ENCODE measurements around the gene SOX6.

SOX6 gene

GRCh38 chr11:16099343-16099900, 256.9 kb downstream of the SOX6 start:
- TF ChIP-seq JUND (IDR thresholded peaks at IDR 0.05; ENCODE audit: low read depth) = no peak
- no peak for DNase-seq (ENCODE audit: low read depth in 1 of 2, low spot score in 1 of 2)
- in situ Hi-C loops (cut with HindIII; ENCODE audit: low pct_unique_long_range_greater_than_20kb, low sequenced_read_pairs) = no loop called here

GRCh38 chr11:16098526-16099205, 257.7 kb downstream of the SOX6 start:
- in situ Hi-C loops (cut with HindIII; ENCODE audit: low pct_unique_long_range_greater_than_20kb, low sequenced_read_pairs) = no loop called here
- TF ChIP-seq JUND (IDR thresholded peaks at IDR 0.05; ENCODE audit: low read depth) = no peak
- DNase-seq (ENCODE audit: low read depth in 1 of 2, low spot score in 1 of 2) = no peak

GRCh38 chr11:16097543-16097942, 258.8 kb downstream of the SOX6 start:
- DNase-seq (ENCODE audit: low read depth in 1 of 2, low spot score in 1 of 2) = no peak
- no peak for TF ChIP-seq JUND (IDR thresholded peaks at IDR 0.05; ENCODE audit: low read depth)
- in situ Hi-C loops (cut with HindIII; ENCODE audit: low pct_unique_long_range_greater_than_20kb, low sequenced_read_pairs) = no loop called here

GRCh38 chr11:16096336-16096735, 260.0 kb downstream of the SOX6 start:
- no peak for DNase-seq (ENCODE audit: low read depth in 1 of 2, low spot score in 1 of 2)
- in situ Hi-C loops (cut with HindIII; ENCODE audit: low pct_unique_long_range_greater_than_20kb, low sequenced_read_pairs) = no loop called here
- TF ChIP-seq JUND (IDR thresholded peaks at IDR 0.05; ENCODE audit: low read depth) = no peak

- no peak for TF ChIP-seq JUND (IDR thresholded peaks at IDR 0.05; ENCODE audit: low read depth)
- in situ Hi-C loops (cut with HindIII; ENCODE audit: low pct_unique_long_range_greater_than_20kb, low sequenced_read_pairs) = no loop called here
- no peak for DNase-seq (ENCODE audit: low read depth in 1 of 2, low spot score in 1 of 2)
Observed at GRCh38 chr11:16095756-16096155, 260.6 kb downstream of the SOX6 start.

GRCh38 chr11:16093889-16094653, 262.3 kb downstream of the SOX6 start:
- no peak for DNase-seq (ENCODE audit: low read depth in 1 of 2, low spot score in 1 of 2)
- TF ChIP-seq JUND (IDR thresholded peaks at IDR 0.05; ENCODE audit: low read depth) = no peak
- in situ Hi-C loops (cut with HindIII; ENCODE audit: low pct_unique_long_range_greater_than_20kb, low sequenced_read_pairs) = no loop called here

GRCh38 chr11:16091862-16092261, 264.5 kb downstream of the SOX6 start:
- in situ Hi-C loops (cut with HindIII; ENCODE audit: low pct_unique_long_range_greater_than_20kb, low sequenced_read_pairs) = no loop called here
- no peak for DNase-seq (ENCODE audit: low read depth in 1 of 2, low spot score in 1 of 2)
- no peak for TF ChIP-seq JUND (IDR thresholded peaks at IDR 0.05; ENCODE audit: low read depth)

GRCh38 chr11:16089481-16089880, 266.9 kb downstream of the SOX6 start:
- in situ Hi-C loops (cut with HindIII; ENCODE audit: low pct_unique_long_range_greater_than_20kb, low sequenced_read_pairs) = no loop called here
- DNase-seq (ENCODE audit: low read depth in 1 of 2, low spot score in 1 of 2) = no peak
- no peak for TF ChIP-seq JUND (IDR thresholded peaks at IDR 0.05; ENCODE audit: low read depth)

GRCh38 chr11:16088774-16089173, 267.6 kb downstream of the SOX6 start:
- peak in 1 of 2 experiments; percentile 49 for DNase-seq (ENCODE audit: low read depth in 1 of 2, low spot score in 1 of 2)
- in situ Hi-C loops (cut with HindIII; ENCODE audit: low pct_unique_long_range_greater_than_20kb, low sequenced_read_pairs) = no loop called here
- TF ChIP-seq JUND (IDR thresholded peaks at IDR 0.05; ENCODE audit: low read depth) = no peak

- DNase-seq (ENCODE audit: low read depth in 1 of 2, low spot score in 1 of 2) = no peak
- no peak for TF ChIP-seq JUND (IDR thresholded peaks at IDR 0.05; ENCODE audit: low read depth)
- in situ Hi-C loops (cut with HindIII; ENCODE audit: low pct_unique_long_range_greater_than_20kb, low sequenced_read_pairs) = no loop called here
Observed at GRCh38 chr11:16087886-16088285, 268.5 kb downstream of the SOX6 start.

- in situ Hi-C loops (cut with HindIII; ENCODE audit: low pct_unique_long_range_greater_than_20kb, low sequenced_read_pairs) = no loop called here
- DNase-seq (ENCODE audit: low read depth in 1 of 2, low spot score in 1 of 2) = no peak
- TF ChIP-seq JUND (IDR thresholded peaks at IDR 0.05; ENCODE audit: low read depth) = no peak
Observed at GRCh38 chr11:16086229-16086819, 270.0 kb downstream of the SOX6 start.

- in situ Hi-C loops (cut with HindIII; ENCODE audit: low pct_unique_long_range_greater_than_20kb, low sequenced_read_pairs) = no loop called here
- DNase-seq (ENCODE audit: low read depth in 1 of 2, low spot score in 1 of 2) = no peak
- no peak for TF ChIP-seq JUND (IDR thresholded peaks at IDR 0.05; ENCODE audit: low read depth)
Observed at GRCh38 chr11:16082095-16083055, 274.0 kb downstream of the SOX6 start.

All from T47D (cell line).